Smooth muscle cell of the brain vasculature (primary cell): ENCODE data around the gene SLAMF8.

Source experiments
- DNase-seq: peaks from one replicate; pipeline ENCODE4 v3.0.0-alpha.2; 2012; ENCODE audit warnings: low read depth, low spot score

SLAMF8 gene

DNA sequence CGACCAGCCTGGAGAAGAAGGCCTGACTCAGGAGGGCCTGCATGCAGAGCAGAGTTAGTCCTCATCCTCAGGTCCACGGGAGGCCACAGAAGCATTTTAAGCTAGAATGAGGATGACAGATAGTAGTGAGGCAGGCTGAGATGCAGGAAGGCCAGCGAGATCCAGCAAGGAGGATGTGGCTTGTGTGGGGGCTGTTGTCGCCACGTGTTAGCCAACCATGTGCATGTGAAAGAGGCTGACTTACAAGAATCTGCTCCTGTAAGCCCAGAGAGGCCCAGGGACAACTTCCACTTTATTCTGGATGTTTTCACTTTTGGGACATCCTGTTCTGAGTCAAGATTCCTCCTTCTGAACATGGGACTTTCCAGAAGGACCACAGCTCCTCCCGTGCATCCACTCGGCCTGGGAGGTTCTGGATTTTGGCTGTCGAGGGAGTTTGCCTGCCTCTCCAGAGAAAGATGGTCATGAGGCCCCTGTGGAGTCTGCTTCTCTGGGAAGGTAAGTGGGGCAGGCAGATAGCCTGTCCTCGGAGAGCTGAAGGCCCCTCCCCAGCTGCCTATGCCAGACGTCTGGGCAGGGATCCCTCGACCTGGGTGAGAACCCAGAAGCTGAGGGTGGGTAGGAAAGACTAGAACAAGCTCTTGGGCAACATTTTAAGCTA lies at the start of gene SLAMF8:
TSS of gene SLAMF8 (plus strand) at position 433 of the 661 bp plus-strand sequence. CDS start at position 459, 26 bp downstream.
- DNase-seq, result no peak

DNA sequence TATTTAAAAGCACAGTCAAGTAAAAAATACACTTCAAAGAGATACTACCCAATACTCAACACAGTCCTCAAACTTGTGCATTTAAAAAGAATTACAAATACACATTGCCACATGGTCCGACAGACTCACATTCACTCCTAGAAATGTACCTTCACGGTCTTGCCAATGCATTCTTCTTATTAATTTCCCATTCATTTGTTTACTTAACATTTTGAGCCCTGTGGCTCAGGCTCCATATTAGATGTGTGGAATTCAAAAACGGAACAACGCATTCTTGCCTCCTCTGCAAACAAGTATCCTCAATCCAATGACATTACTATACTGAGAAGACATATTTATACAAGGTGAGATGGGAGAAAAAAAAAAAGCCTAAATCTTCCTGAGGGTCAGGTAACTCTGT lies 48.4 kb upstream of the SLAMF8 start:
- no peak for DNase-seq

DNA sequence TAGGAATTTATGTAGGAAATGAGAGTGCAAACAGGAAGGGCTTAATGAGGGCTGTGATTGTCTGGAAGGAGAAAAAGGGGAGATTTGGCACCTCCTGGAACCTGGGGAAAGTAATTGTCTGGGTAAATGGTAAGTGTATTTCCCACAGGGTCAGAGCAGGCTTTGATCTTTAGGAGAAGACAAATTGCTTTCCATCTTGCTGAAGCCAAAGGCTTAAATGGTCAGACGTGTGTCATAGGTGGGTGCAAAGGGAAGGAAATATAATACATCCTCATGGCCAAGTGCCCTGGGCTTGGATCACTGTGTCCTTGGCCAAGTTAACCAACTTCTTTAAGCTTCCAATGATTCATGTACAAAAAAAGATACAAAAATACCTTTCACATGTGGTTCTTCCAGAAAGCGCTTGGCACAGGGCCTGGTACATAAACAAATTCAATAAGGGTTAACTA lies 47.2 kb upstream of the SLAMF8 start:
- DNase-seq, result no peak

DNA sequence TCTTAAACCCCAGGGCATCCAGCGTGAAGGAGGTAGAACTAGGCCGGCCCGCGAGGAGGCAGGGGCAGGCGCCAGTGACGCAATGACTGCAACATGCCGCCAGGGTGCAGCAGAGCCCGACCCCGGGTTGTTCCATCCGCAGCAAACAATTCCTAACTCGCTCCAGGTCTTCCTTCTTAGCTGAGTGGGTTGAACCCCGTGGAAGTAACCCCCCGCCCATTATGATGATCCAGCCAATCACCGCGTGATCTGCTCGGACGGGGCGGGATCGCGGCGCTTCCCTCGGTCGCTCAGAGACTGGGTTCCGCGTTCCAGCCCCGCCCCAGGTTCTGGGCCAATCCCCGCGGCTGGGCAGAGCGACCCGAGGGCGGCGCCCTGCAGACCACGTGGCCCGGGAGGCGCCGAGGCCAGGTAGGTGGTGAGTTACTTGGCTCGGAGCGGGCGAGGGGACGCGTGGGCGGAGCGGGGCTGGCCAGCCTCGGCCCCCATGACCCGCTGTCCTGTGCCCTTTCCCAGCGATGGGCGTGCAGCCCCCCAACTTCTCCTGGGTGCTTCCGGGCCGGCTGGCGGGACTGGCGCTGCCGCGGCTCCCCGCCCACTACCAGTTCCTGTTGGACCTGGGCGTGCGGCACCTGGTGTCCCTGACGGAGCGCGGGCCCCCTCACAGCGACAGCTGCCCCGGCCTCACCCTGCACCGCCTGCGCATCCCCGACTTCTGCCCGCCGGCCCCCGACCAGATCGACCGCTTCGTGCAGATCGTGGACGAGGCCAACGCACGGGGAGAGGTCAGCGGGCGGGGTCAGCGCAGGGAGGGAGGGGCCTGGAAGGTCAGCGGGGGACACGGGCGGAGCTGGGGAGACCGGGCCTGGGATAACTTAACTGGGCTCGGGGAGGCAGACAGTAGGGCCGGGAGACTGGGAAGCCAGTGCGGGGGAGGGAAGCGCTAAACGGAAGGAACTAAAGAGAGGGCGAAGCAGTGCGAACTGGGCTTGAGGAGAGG lies 45.8 kb upstream of the SLAMF8 start, which contains the start of gene DUSP23:
TSS of gene DUSP23 (plus strand) at position 380 of the 1,000 bp plus-strand sequence. CDS start at position 519, 139 bp downstream.
- peak; percentile 93 for DNase-seq

DNA sequence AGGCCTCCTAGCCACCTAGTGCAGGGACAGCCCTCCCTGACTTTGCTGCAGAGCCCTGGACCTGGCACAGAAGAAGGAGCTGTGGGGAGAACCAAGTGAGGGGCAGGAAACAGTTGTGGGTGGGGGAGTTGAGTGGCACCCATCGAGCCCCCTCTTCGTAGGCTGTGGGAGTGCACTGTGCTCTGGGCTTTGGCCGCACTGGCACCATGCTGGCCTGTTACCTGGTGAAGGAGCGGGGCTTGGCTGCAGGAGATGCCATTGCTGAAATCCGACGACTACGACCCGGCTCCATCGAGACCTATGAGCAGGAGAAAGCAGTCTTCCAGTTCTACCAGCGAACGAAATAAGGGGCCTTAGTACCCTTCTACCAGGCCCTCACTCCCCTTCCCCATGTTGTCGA lies 44.7 kb upstream of the SLAMF8 start:
- DNase-seq, result no peak

GRCh38 chr1:159783724-159784123 lies 42.9 kb upstream of the SLAMF8 start:
- no peak for DNase-seq

GRCh38 chr1:159786465-159786864 lies 40.2 kb upstream of the SLAMF8 start:
- no peak for DNase-seq

DNA sequence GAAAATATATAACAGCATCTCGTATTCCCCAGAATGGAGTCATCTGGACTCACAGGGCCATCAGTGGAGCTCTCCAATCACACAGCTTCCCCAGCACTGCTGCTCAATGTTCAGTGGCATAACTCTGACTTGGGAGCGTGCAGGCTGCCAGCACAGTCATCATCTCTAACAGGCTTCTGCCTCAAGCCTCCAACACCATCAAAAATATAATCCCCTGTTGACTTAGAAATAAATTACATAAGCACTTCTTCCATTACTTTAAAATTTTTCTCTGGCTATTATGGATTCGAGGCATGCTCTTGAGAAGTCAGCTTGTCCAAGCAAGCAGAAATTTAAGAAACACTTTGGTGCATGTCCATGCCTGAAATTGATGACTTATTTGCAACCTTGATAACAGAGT lies 39.7 kb upstream of the SLAMF8 start:
- no peak for DNase-seq

- no peak for DNase-seq
Measured at GRCh38 chr1:159790237-159790917, 36.3 kb upstream of the SLAMF8 start.

- DNase-seq, result no peak
Measured at GRCh38 chr1:159791031-159791430, 35.6 kb upstream of the SLAMF8 start.

DNA sequence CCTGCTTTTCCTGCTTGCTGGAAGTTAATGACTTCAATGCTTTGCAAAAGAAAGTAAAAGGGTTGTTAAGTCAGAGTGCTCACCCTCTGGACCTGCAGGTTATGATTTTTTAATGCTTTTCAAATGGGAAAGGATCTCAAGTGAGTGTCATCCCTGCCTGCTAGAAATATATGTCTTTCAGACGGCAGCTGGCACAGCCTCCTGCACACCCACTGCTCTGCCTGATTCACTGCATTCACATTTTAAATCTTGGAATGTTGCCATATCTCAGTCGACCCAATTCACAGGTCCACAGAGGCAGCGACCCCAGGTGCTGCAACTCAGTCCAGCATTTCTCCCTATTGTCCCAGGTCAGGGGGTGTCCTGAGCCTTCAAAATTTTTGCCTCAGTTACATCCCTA lies 35.2 kb upstream of the SLAMF8 start:
- no peak for DNase-seq

- no peak for DNase-seq
Measured at GRCh38 chr1:159795534-159795933, 31.1 kb upstream of the SLAMF8 start.

GRCh38 chr1:159798893-159799292 lies 27.8 kb upstream of the SLAMF8 start:
- peak; percentile 62 for DNase-seq

DNA sequence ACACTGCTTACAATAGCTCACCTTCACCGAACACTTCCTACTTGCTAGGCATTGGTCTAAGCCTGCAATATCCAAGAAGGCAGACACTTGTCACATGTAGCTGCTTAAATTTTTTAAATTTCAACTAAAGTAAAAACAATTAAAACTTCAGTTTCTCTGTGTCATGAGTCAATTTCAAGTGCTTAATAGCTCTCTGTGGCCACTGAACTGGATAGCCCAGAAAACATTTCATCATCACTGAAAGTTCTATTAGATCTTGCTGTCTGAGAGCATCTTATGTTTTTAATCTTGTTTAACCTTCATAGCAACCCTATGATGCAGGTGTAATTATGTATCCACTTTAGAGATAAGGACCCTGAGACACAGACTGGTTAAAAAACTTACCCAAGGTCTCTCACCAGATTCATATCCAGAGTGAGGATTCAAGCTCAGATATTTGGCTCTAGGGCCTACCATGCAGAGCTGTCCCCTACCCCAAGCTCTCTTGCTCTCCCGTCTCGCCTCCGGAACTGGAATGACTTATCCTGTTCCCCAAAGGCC lies 27.2 kb upstream of the SLAMF8 start:
- DNase-seq, result no peak

DNA sequence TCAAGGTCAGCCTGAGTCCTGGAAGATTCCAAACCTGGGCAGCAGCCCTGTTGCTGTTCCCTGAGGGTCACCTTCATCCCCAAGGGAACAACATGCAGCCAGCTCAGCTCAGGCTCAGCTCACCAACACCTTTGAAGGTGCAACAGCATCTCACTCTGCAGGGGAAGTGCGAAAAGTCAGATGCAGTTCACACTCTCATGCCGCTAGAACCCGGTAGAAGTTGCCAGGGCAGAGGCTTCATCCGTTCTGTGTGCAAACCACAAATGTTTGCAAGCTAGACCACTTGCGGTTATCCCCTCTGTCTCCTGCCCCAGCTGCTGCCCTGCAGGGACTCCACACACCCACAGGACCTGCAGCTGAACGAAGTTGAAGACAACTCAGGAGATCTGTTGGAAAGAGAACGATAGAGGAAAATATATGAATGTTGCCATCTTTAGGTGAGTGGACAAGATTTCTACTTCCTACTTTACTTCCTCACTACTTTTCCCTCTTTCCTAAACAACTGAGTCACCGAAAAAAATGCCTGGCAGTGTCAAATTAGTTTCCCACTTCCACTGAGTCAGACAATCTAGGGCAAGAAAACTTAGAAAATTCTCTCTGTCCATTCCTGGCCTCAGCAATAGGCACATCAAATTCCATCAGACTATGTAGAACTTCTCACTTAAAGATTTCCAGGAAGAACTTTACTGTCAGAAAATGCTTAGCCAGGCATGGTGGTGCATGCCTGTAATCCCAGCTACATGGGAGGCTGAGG lies 26.3 kb upstream of the SLAMF8 start:
- DNase-seq, result no peak

GRCh38 chr1:159802111-159802510 lies 24.6 kb upstream of the SLAMF8 start, which contains the start of gene FCRL6:
TSS of gene FCRL6 (plus strand) at chr1:159802360. CDS start at chr1:159802425, 65 bp downstream.
- DNase-seq, result no peak

DNA sequence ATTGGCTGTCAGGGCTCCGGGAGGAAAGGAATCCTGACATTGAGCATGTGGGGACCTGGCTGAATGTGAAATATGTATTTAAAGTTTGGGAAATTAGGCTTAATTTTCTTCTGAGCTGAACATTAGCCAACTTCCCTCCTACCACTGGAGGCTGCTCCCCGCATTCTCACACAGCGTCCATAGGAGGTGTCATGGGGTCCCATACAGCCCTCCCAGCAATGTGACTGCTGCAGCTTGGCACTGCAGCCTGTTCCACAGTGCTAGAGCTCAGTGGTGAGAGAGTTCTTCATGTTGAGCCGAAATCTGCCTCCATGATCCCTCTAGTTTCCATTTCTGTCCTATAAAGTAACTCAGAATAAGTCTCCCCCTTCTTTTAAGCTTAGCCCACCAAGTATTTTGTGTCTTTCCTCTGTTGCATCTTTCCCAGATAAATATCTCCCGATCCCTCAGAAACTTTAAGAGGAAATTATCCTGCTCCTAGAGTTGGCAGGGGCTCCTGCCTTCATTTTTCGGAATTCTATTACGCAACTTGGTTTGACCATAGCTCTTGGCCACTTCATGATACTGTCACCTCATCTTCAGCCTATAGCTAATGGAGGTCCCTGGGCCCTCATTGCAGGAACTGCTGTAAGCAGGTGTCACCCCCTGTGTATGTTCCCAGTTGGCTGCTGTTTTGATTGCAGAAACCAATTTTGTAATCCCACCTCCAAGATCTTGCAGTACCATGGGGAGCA lies 22.6 kb upstream of the SLAMF8 start:
- no peak for DNase-seq

DNA sequence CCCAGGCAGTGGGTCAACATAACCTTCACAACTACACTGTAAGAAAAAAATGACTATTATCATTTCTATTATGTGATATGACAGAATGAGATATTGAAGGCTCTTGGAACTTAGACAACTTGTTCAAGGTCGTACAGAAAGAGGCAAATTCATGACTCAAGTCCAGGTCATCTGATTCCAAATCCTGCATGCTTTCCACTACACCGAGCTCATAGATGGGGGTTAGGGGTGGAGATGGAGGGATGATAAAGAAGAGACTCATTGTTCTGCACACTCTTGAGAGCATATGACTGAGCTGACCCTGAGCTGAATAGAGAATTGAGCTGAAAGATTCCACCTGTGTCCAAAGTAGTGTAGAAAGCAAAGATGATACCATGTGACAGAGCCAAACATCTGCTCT lies 21.7 kb upstream of the SLAMF8 start:
- DNase-seq, result no peak

- no peak for DNase-seq
Measured at GRCh38 chr1:159815926-159816325, 10.7 kb upstream of the SLAMF8 start.
